ENCODE measurements around the gene AKTIP.
"Not testable (repeated sequence)": the region's sequence is repeated elsewhere in the genome, so short reads cannot be mapped to it uniquely, and the experiment has no call there.

AKTIP gene

DNA sequence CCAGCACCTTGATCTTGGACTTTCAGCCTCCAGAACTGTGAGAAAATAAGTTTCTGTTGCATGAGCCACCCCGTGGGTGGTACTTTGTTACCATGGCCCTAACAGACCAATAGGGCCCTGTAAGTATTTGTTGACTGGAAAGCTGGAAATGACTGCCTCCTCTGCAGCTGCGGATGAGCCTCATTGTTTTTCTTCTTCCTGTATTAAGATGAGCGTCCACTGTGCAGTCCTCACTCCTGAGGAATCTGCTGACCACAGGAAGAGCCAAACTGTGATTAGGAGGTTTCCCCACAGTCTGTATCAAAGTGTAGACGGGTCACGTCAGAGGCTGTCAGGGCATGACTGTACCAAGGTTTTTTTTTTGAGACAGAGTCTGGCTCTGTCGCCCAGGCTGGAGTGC lies 12.2 kb upstream of the AKTIP start:
- DNase-seq: no peak

DNA sequence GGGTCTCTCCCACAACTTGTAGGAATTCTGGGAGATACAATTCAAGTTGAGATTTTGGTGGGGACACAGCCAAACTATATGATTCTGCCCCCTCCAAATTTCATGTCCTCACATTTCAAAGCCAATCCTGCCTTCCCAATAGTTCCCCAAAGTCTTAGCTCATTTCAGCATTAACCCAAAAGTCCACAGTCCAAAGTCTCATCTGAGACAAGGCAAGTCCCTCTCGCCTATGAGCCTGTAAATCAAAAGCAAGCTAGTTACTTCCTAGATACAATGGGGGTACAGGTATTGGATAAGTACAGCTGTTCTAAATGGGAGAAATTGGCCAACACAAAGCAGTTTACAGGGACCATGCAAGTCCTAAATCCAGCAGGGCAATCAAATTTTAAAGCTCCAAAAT lies 9.8 kb upstream of the AKTIP start:
- not testable (repeated sequence) for DNase-seq

DNA sequence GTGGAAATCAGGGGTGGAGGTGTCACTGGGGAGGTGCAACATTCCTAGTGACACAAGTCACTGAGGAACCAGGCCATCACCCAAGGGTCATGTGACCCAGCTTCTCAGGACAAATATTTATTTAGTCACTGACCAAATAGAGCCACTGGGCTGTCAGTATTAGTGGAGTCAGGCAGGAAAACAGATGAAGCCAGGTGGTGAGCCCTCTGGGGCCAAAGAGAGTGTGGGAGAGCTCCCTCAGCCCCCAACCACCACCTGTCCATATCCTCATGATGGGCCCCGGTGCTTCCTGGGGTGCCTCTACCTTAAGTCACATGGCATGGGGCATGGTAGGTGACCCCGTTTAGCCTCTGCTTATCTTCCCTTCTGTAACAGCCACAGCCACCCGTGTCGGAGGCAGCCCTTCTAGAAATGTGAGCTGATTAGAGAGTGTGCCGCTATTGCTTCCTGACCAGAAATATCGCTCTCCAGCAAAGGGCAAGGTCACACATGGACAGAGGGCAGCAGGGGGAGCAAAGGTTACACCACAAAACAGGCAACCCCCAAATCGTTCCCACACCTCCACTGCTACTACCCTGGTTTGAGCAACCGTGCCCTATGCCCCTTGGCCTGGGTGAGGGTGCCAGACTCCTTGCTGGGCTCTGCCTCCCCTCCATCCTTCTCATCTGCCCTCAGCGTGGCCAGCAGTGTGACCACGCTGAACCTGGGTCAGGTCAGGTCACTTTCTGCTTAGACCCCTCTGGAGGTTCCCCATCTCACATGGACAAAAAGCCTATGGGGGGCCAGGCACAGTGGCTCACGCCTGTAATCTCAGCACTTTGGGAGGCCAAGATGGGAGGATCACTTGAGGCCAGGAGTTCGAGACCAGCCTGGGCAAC lies 8.6 kb upstream of the AKTIP start:
- DNase-seq: no peak

DNA sequence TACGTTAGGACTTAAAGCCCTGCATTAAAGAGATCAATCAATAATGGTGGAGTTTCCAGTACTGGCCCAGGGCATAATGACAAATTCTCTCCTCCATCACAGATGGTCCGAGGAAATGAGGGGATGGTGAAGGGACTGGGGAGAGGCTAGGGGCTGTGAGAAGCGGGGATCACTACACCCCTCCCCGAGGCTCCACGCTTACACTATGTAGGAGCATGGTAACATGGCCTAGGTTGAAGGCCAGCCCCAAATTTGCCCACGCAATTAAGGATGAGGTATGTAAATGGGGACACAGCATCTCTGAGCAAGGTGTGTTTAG lies 8.0 kb upstream of the AKTIP start:
- DNase-seq: no peak

DNA sequence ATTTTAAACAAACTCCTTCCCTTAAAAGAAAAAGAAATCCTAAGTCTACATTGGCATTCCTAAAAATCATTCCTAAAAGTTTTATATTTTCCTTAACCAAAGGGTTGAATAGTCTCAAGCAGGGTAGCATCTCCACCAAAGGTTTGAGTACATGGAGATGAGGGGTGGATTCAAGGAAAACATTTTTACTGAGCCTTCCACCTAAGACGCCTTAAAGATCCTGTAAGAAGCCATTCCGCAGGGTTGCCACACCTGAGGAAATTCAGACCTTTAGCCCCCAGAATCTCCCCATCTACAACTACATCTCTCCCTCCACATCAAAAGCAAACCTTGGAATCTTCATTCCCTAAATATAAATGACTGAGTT lies 7.7 kb upstream of the AKTIP start:
- no peak for DNase-seq

DNA sequence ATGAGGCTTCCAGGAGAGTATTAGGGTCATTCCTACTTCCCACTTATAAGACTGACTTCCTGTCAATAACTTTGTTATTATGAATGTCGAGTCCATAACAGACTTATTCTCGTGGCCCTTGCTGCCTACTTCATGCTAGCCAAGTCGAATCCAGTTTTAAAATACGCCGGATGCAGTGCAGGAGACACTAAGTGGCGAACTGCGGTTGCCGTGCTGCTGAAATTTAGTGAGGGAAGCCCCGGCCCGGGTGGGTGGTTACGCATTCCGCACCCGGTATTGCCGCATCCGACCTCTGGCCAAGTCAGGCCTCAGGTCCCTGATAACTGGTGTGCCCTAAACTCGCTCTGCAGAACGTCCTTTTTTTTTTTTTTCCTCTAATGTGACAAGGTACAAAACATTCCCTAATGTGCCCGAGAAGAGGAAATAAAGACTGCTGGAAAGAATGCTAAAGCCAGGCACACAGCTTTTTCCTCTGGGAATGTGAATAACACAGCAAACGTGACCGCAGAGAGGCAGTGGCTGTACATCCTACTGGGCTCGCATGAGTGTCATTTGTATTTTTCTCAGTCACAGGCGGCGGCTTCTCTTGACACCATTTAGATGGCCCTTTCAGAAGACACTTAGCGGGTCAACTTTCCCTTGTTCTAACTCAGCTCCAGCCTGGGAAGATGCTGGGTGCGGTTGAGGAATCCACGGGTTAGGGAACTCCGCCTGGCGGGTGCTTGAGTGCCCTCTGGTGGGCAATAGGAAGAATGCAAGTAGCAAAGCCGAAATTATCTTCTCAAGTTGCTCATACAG lies 7.1 kb upstream of the AKTIP start:
- peak; percentile 47 for DNase-seq

DNA sequence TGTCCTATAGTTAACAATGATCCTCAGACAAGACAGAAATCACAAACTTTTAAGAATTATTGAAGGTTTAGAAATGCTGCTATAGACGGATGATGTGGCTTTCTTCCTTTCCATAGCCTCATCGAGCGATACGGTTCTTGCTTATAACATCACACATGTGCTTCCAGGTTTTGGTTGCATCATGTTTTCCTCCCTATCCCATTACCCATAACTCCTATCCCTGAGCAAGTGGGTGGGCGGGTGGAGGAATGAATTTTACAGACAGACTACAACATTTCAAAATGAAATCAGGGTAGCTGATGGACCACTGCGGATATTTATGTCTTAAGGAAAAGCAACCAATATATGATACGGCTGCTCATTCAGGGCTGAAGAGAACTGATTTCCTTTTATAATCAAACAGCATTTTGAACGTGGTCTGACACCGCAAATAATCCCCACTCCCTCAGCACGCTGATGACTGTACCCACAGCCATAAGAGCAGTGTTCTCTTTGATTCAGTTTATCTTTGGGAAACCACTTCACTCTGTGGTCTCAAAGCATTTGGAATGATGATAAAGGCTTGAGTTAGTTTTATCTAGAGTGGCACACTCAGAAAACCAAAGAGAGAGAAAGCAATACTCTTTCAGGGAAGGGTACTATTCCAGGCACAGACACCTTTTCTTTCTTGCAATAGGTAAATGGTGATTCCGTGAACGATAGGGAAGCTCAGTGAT lies 4.6 kb upstream of the AKTIP start:
- no peak for DNase-seq

DNA sequence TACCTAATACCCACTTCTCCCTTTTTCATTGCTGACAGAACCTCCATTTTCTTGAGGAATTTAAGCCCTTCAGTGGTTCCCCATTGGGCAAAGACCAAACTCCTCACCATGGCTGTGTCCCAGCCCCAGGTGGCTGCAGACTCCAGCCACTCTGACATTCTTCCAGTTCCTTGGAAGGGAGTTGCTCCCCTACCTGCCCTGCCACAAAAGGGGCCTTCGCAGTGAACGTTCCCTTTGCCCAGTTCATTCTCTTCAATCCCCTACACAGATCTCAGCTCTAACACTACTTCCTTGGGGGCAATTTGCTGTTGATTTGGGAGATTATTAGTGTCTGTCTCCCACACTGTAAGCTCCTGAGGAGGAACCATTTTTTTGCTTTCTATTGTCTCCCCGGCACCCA lies 3.2 kb upstream of the AKTIP start:
- DNase-seq: no peak

DNA sequence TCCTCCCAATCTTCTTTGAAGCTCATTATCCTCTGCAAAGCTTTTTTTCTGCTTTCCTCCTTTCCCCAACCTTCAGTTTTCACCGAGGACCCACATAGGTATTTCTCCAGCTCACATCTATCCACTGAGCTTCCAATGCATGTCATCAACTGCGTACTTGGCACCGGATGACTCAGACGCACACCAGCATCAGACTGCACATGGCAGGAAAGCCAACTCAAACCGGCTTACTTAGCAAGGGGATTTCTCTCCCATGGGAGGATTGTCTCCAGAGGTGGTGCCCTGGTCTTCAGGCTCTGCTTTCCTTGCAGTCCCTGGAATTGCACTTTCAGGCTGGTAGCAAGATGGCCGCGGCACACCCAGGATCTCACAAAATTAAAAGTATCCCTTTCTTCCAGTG lies 1.7 kb upstream of the AKTIP start:
- DNase-seq: no peak

DNA sequence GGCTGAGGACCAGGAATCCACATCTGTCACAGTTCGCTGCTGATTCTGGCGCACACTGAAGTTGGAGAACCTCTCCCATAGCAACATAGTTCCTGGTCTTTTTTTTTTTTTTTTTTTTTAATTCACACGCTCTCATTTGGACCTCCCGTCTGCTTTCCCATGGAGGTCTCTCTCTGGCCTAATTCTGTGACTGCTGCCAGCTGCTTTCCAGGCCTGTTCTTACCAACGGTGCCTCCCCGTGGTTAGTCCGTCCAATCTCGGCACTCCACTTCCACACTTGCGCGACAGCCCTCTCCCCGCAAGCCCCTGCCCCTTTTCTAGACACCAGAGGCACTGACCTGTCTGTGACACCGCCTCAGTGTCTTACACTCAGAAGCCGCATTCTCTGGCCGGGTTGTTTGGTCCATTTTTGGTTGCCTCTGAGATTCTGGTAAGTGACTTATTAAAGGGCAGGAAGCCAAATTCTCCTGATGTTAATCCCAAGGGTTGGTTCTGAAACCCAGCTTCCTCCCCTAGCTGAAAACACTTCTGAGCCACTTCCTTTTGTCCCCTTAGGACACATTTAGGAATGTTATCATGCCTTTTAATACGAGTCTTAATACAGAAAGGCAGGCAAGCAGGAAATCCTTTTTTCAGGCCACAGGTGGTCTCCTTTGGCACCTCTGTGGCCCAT lies 1.1 kb upstream of the AKTIP start:
- DNase-seq: peak; percentile 13

DNA sequence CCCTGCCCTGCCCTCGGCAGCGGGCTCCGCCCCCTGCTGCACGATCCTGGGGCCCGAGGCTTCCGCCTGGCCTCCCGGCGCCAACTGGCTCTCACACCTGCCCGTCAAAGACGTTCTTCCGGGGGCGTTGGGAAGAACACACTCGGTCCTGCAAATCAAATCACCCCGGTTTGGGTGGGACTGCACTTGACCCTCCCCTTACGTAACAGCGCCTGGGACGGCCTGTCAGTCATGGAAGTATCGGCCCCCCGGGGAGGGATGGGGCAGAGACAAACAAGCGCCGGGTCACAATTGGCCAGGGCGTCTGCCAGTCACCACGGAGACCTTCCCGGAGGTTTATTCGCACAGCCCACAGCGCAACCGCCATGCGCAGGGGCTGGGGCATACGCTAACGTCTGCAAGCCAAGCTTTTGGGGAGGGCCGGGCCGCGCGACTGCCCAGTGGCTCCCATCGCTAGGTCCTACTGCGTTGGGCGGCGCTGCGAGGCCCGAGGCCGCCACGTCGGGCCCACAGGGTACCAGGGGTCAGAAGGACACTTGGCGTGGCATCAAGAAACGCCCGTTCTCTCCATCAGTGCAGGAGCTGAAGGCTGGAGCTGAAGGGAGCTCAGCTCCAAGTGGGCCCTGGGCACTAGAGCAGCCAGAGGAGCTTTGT lies 388 bp upstream of the AKTIP start:
- DNase-seq: peak; percentile 99

DNA sequence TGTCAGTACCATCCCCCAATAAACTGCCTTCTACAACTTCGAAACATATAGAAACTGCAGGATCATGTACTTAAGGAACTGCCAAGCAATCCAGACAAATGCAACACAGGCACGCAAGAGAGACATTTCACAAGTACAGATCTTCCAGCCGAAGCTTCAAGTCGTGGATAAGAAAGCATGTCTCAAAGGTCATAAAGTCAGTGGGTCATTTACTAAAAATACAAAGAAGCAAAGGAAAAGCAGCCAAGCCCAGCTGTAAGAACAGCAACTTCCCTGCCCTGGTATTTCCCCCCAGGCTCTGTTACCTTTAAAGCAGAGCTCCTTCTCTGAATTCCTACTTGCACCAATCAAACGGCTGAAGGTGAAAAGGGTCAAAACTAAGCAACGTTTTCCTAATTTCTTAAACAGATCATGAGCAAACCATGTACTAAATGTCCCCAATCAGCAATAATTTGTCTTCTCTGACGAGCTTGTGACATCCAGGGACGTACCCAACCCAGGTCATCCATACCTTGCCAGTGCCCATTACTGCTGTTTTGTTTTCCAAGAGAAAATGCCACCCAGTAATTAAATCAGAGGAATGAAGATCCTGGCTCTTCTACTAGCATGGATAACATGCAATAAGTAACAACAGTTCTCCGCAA lies 1.7 kb downstream of the AKTIP start:
- DNase-seq: no peak

DNA sequence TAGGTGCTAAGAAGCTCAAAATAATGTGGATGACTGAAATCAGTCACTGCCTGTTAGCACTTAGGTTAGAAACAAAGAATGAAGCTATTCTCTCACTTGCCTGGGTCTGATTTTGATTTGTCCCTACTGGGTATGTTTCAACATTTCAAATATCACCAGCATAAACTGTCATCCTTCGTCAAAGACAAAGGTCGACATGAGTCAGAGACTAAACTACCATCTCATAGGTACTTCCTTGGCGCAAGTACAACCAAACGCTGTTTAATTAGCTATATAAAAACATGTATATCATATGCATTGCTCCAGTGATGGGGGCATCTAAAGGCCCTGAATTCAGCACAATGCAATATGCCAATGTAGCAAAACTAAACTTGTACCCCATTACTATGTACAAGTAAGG lies 4.0 kb downstream of the AKTIP start:
- no peak for DNase-seq

DNA sequence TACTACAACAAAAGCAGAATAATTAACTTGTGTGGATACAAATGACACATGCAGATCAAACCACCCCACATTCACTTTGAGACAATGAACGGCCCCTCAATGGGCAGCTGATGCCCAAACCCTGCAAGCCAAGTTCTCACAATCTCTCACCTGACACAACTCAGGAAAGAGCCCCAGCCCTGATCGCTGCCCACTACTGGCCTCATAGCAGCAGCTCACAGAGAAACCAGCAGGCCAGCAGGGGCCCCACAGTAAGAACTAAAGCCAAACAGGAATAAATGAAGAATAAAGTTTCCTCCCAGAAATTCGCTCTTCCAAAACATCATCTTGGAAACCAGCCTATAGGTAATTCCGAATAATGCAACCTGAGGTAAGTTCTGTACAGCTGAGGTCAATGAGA lies 7.7 kb downstream of the AKTIP start:
- no peak for DNase-seq

DNA sequence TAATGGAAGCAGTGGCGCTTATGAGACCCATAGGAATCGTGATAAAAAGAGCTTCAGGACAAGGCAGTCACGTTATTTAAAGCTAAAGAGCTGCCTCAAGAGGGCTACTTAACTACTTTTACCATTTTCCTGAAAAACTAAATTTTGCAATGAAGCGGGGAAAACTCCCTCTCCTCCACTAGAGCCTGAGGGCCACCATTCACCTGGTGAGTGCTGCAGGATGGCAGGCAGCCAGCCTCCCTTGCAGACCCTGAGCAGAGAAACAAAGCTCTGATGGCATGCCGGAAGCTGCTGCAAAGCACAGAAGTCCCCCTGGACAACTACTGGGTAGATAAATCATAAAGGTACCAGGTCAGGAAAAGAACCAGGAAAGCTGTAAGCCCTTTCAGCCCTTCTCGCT lies 8.4 kb downstream of the AKTIP start:
- no peak for DNase-seq

DNA sequence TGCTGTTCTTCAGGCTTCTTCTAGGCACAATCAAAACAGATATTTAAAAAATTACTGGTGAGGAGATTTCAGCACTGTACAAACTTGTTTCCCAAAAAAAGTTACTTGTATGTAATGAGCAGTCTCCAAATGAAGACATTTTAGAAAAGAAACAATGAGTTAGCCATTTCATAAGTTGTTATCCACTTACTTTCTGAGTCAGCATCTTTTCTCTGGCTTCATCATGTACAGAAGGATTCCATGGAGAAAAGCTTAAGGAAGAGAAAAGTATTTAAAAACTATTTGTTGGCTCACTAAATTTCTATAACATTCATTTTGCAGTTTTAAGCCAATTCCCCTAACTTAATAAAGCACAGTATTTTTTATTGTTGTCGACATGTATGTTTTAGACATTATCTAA lies 10.5 kb downstream of the AKTIP start:
- DNase-seq: no peak

DNA sequence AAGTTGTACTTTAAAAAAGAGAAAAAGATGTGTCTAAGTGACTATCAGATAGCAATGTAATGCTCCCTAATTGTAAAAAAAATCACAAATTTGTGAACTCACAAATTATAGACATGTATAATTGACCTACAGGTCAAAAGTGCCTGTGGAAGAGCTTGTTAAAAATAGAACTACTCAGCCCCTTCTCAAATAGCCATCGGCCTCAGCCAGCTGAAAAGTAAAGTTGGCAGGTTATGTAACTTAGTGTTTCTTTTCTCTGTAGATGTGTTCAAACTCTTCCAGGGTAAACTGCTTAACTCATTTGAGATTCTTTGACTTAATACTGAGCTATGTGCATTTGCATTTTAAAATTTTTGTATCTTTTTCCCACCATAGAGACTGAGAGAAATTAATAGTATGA lies 13.3 kb downstream of the AKTIP start:
- no peak for DNase-seq

DNA sequence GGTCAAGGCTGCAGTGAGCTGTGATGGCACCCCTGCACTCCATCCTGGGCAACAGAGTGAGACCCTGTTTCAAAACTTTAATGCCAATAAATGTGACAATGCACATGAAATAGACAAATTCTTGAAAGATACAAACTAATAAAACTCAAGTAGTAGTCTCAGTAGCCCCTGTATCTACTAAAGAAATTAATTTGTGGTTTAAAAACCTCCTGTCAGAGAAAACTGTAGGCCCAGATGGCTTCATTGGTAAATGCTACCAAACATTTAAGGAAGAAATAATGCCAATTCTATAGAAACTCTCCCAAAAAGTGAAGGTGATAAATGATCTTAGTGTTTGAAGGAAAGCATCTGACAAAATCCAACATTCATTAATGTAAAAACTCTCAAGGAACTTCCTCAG lies 16.8 kb downstream of the AKTIP start:
- no peak for DNase-seq

DNA sequence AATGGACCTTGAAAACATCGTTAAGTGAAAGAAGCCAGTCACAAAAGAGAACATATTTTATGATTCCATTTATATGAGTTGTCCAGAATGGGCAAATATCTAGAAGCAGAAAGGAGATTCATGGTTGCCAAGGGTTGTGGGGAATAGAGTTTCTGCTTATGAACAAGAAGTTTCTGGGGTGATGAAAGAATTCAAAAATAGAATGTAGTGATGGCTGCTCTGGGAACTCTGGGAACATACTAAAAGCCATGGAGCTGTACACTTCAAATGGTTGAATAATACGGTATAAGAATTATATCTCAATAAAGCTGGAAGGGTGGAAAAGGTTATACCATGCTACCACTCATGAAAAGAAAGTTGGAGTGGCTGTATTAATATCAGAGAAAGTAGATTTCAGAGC lies 18.5 kb downstream of the AKTIP start:
- no peak for DNase-seq

DNA sequence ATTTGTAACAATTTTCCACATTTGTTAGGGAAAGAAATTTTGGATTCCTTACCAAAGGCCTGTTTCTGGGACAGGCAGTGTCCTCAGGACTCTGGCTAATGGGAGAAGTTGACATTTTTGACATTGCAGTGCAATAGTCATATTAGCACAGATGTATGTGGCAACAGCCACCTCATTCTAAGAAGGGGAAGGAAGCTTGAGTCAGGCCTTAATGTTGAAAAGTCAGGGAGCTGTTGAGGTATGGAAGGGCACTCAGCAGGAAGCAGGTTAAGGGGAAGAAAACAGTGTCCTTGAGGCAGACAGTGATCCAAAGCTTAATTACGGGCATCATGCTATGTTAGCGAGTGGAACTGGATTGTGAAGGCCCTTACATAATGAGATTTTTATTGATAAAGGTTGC lies 20.9 kb downstream of the AKTIP start:
- no peak for DNase-seq

DNA sequence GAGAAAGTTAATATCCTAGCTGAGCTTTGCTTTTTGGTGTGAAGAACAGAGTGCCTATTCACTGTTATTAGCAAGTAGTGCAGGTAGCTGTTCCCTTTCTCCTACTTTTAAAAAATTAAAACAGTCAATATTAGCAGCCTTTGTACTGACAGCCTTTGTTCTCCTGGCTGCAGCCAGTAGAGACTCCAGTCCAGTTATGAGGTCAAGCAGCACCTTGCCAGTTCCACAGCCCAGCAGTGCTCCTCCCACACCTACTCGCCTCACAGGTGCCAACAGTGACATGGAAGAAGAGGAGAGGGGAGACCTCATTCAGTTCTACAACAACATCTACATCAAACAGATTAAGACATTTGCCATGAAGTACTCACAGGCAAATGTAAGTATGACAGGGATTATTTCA lies 22.6 kb downstream of the AKTIP start:
- DNase-seq: no peak

DNA sequence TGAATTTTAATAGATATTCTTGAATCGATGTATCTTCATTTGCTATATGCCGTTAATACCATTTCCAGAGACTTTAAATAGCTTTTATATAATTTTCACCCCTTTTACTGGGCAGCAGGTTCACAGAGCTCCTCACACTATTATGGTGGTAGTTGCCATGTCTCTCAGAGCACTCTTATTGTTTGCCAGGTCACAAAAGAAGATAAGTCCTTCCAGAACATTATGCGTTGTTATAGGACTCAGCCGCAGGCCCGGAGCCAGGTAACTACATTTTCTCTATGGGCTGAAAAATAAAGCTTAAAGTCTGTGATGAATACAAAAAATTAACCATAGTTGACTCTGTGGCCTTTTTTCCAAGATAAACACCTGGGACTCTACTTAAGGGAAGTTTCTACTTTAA lies 24.0 kb downstream of the AKTIP start:
- no peak for DNase-seq
